ENCODE data around the gene UBE2E2.

DNA sequence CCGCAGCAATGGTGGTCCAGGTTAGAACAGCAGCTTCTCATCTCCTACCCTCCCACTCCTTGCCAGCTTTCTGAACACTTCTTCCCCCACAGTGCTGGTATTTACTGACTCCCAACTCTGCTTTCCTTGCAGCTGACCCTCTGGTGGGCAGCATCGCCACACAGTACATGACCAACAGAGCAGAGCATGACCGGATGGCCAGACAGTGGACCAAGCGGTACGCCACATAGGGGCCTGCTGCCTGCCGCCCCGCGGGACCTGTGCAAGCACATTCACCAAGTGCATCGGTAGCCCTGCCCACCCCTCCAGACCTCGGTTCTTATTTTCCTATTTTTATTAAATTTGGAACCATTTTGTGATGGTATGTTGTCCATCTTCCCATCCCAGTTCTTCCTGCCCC is 386.5 kb downstream of the UBE2E2 start:
- no peak for TF ChIP-seq ZFP36 (IDR thresholded peaks at IDR 0.05; ENCODE audit: borderline replicate concordance, low read depth, low read length, partially characterized antibody)
- TF ChIP-seq, protein P1, sequence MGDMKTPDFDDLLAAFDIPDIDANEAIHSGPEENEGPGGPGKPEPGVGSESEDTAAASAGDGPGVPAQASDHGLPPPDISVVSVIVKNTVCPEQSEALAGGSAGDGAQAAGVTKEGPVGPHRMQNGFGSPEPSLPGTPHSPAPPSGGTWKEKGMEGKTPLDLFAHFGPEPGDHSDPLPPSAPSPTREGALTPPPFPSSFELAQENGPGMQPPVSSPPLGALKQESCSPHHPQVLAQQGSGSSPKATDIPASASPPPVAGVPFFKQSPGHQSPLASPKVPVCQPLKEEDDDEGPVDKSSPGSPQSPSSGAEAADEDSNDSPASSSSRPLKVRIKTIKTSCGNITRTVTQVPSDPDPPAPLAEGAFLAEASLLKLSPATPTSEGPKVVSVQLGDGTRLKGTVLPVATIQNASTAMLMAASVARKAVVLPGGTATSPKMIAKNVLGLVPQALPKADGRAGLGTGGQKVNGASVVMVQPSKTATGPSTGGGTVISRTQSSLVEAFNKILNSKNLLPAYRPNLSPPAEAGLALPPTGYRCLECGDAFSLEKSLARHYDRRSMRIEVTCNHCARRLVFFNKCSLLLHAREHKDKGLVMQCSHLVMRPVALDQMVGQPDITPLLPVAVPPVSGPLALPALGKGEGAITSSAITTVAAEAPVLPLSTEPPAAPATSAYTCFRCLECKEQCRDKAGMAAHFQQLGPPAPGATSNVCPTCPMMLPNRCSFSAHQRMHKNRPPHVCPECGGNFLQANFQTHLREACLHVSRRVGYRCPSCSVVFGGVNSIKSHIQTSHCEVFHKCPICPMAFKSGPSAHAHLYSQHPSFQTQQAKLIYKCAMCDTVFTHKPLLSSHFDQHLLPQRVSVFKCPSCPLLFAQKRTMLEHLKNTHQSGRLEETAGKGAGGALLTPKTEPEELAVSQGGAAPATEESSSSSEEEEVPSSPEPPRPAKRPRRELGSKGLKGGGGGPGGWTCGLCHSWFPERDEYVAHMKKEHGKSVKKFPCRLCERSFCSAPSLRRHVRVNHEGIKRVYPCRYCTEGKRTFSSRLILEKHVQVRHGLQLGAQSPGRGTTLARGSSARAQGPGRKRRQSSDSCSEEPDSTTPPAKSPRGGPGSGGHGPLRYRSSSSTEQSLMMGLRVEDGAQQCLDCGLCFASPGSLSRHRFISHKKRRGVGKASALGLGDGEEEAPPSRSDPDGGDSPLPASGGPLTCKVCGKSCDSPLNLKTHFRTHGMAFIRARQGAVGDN (CRISPR knock-in tag; IDR thresholded peaks at IDR 0.05) = no peak
- no peak for TF ChIP-seq EZH2 (conservative IDR thresholded peaks at IDR 0.05; ENCODE audit: low read depth, low read length)
- TF ChIP-seq NFE2L2 (IDR thresholded peaks at IDR 0.05; ENCODE audit: low read length) = no peak
- TF ChIP-seq NFIC (IDR thresholded peaks at IDR 0.05; ENCODE audit: low read length) = no peak

Measured in HepG2 (cell line).